Stimulated activated CD4-positive, alpha-beta T cell treated with anti-CD3 and anti-CD28 coated beads, TNF-alpha, amount 100 ng/mL, for 24 hours (primary cell): ENCODE results near the gene ADM5.

Source experiments
- DNase-seq, 3 experiments: peaks; one replicate each; pipeline ENCODE4 v3.0.0-alpha.2; 2020; ENCODE audit warnings: low read depth in 3 of 3

Gene ADM5

DNA sequence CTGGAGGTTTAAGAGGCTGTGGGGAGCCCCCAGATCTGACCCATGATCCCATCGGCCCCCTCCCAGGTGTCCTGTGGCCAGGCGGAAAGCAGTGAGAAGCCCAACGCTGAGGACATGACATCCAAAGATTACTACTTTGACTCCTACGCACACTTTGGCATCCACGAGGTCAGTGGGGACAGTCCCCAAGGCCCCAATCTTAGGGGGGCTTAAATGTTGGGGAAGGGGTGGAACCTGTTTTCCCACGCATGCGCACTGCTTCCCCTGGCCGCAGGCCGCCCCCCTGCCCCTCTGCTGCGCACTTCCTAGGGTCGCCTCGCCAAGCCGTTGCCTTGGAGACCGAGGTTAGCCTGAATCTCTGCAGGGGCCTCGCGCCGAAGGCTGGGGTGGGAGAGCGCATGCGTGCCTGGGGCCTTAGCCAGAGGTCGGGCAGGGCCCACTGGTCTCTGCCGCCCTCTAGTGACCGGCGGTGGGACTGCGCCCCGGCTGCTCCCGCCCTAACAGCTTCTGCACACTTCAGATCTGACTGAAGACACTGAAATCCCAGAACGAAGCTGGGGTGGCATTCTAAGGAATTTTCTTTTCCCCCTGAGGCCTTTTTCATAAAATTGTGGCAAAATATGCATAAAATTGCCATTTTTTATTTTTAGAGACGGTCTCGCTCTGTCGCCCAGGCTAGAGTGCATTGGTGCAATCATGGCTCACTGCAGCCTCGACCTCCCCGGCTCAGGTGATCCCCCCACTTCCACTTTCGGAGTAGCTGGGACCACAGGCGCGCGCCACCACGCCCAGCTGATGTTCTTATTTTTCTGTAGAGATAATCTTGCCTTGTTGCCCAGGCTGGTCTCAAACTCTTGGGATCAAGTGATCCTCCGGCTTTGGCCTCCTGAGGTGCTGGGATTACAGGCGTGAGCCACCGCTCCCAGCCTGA, 8.7 kb upstream of the ADM5 start:
- peak; percentile 90 to 95 (median 91) for DNase-seq

DNA sequence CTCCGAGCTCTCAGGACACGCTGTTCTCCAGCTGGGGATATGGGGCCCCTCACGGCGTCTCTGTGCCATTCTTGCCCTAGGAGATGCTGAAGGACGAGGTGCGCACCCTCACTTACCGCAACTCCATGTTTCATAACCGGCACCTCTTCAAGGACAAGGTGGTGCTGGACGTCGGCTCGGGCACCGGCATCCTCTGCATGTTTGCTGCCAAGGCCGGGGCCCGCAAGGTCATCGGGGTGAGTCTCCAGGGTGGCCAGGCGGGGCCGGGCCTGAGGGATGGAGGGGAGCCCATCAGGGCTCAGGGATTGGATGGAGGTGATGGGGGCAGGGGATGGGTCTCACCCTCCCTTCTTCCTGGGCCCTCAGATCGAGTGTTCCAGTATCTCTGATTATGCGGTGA, 7.6 kb upstream of the ADM5 start:
- DNase-seq, result no peak

DNA sequence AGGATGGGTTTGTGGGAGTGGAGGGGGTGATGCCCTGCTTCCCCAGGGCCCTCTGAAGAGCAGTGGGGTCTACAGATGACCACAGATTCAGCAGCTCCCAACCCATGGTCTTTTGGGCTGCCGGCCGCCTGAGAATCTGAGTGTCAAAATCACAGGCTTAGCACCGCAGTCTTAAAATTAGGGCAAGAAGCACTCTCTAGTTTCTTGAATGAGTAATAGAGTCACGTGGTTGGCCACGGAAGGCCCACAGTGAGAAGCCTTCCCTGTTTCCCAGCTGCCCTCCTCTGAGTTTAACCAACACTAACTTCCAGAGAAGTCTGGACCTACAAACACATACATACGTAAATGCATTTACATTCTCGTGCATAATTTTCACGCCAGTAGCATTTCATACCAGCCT, 7.1 kb upstream of the ADM5 start:
- no peak for DNase-seq

DNA sequence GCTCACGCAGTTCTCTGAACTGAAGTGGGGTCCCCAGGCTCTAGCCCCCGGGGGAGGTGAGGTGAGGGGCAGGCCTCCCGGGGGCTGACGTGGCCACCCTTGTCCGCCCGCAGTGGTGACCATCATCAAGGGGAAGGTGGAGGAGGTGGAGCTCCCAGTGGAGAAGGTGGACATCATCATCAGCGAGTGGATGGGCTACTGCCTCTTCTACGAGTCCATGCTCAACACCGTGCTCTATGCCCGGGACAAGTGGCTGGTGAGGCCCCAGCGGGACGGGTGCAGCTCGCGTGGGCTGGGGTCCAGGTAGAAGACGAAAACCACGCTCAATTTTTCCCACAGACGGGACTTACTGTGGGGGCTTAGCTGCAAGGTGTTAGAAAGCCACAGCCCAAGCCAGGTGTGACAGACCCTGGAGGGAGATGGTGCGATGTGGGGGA, 5.6 kb upstream of the ADM5 start:
- no peak for DNase-seq

DNA sequence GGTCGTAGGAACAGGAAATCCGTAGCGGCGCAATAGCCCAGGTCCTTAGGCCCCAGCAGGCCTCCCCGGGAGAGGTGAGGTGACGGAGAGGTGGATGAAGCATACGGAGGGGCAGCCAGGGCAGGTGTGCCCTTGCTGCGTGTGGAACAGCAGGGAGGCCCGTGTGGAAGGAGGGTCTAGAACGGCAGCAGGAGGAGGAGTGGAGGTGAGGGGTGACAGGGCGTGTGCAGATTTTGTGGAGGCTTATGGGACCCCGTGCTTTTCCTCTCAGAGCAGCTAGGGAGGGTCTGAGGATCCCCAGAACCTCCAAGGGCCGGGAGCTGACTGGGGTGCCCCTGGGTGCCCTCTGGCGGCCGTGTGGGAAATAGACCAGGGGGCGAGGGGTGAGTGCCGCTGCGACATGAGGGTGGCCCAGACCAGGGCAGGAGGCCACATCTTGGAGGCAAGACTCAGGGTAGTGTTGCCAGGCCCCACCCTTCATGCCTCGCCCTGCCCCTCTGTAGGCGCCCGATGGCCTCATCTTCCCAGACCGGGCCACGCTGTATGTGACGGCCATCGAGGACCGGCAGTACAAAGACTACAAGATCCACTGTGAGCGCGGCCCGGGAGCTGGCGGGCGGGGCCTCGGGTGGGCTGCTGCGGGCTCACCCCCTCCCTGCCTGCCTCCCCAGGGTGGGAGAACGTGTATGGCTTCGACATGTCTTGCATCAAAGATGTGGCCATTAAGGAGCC, 5.0 kb upstream of the ADM5 start:
- no peak for DNase-seq

DNA sequence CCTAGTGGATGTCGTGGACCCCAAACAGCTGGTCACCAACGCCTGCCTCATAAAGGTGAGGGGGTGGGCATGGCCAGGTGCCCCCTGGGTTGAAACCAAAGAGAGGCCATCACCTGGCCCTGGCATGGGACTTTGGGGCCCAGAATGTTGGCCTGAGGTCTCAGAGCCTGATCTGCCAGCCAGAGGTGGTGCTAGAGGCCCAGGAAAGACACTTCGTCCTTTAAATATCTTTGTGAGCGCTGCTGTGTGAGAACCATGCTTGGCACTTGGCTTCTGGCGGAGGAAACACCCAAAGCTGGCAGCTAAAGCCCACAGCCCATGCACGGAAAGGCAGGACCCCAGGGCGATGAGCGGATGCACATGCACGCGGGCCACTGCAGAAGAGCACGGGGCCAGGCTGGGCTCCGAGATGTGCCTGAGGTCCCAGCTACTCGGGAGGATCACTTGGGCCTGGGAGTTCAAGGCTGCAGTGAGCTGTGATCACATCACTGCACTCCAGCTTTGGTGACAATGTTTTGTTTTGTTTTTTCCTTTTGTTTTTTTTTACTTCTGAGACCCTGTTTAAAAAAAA, 4.3 kb upstream of the ADM5 start:
- DNase-seq, result no peak

DNA sequence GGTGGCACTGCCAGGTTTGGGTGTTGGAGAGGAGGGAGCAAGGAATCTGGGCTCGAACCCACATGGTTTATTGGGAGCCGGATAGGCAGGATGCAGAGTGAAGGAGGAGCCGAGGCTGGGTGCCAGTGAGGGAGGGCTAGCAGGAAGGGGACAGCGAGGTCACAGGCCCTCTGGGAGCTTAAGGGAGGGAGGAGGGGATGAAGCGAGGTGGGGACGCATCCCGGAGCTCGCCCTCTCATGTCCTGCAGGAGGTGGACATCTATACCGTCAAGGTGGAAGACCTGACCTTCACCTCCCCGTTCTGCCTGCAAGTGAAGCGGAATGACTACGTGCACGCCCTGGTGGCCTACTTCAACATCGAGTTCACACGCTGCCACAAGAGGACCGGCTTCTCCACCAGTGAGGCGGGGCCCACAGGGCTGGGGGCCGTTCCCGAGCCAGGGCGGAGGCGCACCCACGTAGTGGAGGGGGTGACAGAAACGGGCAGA, 3.5 kb upstream of the ADM5 start:
- DNase-seq, result no peak

DNA sequence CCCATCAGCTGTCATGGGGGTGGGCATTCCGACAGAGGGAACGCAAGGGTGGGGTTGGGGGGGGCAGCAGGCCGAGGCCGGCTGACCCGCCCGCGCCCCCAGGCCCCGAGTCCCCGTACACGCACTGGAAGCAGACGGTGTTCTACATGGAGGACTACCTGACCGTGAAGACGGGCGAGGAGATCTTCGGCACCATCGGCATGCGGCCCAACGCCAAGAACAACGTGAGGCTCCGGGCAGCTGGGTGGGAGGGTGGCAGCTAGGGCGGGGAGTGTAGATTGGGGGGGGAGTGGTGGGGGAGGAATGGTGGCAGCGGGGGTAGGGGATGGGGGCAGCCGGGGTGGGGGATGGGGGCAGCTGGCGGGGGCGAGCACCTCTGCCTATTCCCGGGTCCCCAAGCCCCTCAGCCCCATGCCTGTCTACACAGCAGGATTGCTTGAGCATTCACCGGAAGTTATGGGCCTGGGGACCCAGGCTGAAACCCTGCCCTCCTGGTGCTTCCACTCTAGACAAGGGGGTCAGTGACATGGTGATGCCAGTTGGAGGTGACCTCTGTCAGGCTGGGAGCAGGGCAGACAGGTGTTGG, 2.8 kb upstream of the ADM5 start:
- no peak for DNase-seq

DNA sequence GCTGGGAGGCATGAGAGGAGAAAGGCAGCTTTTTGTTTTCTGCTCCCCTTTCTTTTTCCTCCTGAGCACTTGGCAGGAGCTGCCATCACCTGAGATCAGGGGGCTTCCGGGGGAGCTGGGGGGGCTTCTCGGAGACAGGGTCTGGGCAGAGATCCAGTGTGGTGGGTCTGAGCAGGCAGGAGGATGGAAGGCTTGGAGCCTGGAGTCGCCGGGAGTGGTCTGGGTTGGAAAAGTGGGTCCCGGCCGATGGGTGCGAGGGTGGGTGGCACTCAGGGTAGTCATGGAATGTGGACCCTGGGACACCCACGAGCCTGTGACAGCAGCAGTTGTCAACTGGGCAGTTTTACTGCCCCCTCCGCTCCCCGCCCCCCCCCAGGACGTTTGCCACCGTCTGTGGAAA, 2.2 kb upstream of the ADM5 start:
- DNase-seq, result no peak

DNA sequence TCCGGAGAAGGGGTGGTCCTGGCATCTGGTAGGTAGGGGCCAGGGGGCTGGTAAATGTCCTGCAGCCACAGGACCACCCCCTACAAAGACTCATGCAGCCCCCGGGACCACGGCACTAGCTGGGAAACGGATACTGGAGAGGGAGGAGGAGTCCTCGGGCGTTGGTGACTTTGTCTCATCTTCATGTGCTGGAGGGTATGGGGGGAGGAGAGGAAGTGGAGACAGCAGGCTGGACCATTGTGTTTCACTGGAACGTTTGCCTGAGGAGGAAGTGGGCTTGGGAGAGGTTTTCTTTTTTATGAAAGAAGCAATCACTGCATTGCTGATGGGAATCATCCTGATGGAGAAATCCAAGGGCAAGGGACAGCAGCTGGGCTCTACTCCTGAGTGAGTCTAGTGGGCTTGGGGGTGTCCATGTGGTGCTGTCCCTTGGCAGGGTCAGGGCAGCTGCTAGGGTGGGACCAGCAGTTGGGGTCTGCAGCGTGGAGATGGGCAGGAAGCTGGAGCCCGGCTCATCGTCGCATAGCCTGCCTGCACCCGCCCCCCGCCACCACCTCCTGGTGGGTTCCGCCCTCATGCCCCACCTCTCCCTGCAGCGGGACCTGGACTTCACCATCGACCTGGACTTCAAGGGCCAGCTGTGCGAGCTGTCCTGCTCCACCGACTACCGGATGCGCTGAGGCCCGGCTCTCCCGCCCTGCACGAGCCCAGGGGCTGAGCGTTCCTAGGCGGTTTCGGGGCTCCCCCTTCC, 1.7 kb upstream of the ADM5 start:
- no peak for DNase-seq

DNA sequence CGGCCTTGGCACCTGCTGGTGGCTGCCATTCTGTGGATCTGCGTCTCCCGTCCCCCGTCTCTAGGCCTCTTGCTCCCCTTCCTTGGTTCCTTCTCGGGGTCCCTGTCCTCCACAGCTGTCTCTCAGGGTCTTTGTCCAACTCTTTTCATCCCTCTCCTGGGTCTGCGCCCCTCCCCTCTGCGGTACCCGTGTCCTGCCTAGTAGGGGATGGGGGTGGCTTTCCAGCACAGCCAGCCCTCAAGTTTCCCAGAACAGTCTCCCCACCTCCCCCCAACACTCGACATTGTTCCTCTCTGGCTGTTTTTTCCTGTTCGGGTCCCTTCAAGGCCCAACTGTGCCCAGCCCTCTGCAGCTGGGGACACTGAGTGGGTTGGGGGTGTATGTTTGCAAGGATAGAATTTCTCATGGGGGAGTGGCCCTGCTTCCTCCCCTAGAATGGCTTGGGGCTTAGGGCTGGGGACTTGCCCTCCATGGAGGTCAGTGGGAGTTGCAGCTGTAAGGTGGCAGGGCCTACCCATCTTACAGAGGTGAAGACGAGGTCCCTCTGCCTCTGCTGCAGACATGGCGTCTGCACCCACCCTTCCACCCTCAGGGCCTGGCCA, 762 bp upstream of the ADM5 start:
- DNase-seq, result no peak

DNA sequence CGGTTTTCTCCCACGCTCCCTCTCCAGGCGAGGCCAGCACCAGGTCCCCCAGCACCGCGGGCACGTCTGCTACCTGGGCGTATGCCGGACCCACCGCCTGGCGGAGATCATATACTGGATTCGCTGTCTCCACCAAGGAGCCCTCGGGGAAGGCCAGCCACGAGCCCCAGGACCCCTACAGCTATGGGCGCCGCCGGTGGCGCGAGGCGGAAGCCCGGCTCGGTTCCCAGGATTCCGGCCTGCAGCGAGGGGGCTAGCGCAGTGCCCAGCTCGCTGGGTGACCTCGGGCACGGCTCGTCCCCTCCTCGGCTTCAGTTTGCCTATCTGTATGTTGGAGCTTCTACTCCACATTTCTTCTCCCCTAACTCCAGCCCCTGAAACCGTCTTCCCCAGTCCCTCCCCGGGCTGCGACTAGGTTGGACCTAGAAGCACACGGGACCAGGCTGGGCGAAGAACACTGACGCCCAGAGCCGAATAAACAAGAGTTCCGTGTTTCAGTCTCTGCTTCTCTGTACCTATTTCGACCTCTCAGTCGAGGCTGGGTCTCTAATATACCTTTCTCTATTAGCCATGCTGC, 773 bp downstream of the ADM5 start:
- DNase-seq, result no peak

DNA sequence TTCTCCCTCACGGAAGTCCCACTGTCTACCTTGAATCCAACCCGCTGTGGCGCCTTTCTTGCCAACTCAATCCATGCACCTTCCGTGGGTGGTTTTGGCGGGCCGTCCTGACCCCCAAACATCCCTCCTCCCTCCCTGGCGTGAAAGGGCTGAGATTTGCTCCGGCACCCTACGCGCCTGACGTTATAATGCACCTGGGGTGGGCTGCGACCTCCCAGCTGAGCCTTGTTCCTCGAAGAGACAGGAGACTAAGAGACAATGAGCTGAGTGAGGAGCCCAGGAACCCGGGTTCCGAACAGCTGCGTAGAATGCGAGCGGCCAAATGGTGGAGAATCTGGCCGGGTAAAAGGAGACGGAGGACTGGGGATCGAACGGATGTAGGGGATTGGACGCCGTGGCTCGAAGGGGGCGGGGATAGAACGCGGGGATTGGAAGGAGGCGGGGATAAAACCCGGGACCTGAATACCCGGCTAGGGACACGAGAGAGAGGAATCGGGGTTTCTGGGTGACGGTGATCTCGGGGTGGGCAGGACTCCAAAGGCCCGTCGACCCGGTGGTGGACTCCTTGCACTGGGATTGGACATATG, 1.4 kb downstream of the ADM5 start, which contains the start of gene CPT1C:
Gene CPT1C, plus strand, starts transcription at position 461 of the 587 bp plus-strand sequence. CDS start 1,137 bp downstream, outside the sequence.
- DNase-seq, result peak; percentile 30 to 69 (median 40)

DNA sequence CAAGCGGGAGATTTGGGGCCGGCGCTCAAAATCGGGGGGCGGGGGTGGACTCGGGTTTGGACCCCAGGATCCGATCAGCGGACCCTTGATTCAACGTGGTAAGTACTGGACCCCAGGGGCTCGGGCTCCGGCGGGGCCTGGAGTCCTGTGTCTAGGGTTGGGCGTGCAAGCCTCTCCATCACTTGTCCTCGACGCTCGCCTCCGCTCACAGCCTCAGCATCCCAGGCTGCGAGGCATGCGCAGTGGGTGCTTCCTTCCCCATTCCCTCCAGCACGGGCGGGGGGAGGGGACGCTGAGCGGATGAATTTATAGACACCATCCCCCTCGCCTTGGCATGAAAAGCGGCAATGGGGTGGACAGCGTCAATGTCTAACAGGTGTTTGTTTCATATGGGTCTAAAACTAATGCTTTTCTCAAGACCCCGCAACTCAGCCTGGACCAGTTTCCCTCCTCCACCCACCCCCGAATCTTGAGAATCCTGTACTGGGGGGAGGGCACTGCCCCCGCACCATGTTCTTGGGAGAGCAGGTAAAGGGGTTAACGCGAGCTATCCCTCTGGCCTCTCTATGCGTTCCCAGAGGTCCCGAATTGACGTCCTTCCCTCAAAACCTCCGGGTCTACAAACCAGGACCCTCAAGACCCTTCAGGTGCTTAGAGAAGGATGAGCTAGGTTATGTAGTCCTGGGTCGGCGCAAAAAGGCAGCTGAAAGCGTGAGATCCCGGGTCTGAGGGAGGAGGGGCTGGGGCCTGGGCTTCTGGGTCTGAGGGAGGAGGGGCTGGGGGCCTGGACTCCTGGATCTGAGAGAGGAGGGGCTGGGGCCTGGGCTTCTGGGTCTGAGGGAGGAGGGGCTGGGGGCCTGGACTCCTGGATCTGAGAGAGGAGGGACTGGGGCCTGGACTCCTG, 2.1 kb downstream of the ADM5 start:
- DNase-seq, result peak in 2 of 3 experiments; percentile 23 to 48

DNA sequence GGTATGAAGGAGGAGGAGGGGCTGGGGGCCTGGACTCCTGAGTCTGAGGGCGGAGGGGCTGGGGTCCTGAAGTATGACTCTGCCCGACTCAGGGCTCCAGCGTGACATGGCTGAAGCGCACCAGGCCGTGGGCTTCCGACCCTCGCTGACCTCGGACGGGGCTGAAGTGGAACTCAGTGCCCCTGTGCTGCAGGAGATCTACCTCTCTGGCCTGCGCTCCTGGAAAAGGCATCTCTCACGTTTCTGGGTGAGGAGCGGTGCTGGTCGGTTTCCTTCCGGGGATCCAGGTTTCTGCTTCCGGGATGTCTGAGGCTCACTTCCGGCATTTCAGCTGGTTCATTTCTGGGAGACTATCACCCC, 2.7 kb downstream of the ADM5 start:
- DNase-seq, result no peak

DNA sequence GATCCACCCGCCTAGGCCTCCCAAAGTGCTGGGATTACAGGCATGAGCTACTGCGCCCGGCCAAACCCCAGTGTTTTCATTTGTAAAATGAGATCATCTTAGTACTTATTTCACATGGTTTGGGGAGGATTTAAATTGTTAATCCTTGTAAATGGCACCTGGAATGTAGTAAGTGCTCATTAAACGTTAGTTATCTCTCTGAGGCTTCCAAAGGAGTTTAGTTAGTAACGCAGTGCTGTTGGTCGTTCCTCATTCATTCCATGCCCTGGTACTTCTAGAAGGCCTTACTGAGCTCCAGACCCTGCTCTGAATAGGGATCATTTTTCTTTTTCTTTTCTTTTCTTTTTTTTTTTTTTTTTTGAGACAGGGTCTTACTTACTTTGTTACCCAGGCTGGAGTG, 6.7 kb downstream of the ADM5 start:
- DNase-seq, result no peak

DNA sequence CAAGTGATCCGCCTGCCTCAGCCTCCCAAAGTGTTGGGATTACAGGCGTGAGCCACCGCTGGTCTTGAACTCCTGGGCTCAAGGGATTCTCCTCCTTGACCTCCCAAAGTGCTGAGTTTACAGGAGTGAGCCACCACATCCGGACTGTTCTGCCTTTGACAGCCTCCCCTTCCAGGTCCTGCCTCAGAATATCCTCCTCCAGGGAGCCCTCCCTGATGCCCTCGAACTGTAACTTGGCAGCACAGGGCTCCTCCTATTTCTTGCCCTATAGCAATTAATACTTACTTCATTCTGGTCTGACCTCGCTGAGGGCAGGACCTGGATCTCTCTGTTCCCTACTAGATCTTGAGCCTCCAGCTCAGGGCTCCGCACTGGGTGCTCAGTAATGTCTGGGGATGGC, 7.5 kb downstream of the ADM5 start:
- DNase-seq, result no peak

DNA sequence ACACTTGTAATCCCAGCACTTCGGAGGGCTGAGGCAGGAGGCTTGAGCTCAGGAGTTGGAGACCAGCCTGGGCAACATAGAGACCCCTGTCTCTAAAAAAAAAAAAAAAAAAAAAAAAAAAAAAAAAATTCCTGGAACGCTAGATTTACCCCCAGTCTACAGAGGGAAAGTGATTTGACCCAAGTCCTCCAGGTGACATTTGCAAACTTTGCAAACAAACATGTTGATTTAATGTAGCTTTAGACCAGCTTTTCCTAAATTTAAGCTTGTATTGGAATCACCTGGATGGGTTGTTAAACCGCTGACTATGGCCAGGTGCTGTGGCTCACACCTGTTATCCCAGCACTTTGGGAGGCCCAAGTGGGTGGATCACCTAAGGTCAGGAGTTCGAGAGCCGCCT, 10.0 kb downstream of the ADM5 start:
- no peak for DNase-seq

DNA sequence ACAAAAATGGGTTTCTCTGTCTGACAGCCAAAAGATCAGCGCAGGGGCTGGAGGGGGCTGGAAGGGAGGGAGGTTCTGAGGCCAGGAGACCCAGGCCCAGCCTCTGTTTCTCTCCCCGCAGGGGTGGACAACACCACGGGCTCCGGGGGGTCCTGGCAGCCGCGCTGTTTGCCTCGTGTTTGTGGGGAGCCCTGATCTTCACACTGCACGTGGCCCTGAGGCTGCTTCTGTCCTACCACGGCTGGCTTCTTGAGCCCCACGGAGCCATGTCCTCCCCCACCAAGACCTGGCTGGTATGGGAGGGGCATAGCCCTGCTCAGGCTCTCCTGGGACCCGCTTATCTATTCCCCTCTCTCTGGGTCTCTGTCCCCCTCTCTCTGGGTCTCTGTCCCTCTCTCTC, 11.2 kb downstream of the ADM5 start:
- DNase-seq, result no peak
